22Rv1 (cell line): ENCODE data around the gene NFIL3.

ENCODE experiments used
- CTCF ChIP-seq: fragments of 450-650 bp; IDR thresholded peaks from 2 replicates; pipeline ENCODE4 v1.5.1; 2017; ENCODE audit warnings: mild to moderate bottlenecking
- ZFX ChIP-seq: fragments of 450-650 bp; IDR thresholded peaks from 2 replicates; pipeline ENCODE4 v1.6.1; 2017; ENCODE audit warnings: antibody characterized with exemption, borderline replicate concordance

- TF ChIP-seq CTCF = no peak
- no peak for TF ChIP-seq ZFX
Measured at GRCh38 chr9:91436841-91437240, 13.2 kb upstream of the NFIL3 start.
